KBM-7 (cell line): ENCODE data around the gene RANBP17.
"Not testable (repeated sequence)": the region's sequence is repeated elsewhere in the genome, so short reads cannot be mapped to it uniquely, and the experiment has no call there.

ENCODE experiments used
- DNase-seq: peaks from one replicate; pipeline ENCODE4 v3.0.0-alpha.2; 2015
- in situ Hi-C: fragments of 300-500 bp; cut with MboI; formaldehyde crosslinking; loops from 2 replicates; pipeline ENCODE4 v1.14.3; 2020; ENCODE audit warnings: low sequenced_read_pairs, low pct_unique_long_range_greater_than_20kb, mixed read lengths

Gene RANBP17

GRCh38 chr5:170923910-170924620, 62.2 kb downstream of the RANBP17 start:
- in situ Hi-C loops: no loop called here

DNA sequence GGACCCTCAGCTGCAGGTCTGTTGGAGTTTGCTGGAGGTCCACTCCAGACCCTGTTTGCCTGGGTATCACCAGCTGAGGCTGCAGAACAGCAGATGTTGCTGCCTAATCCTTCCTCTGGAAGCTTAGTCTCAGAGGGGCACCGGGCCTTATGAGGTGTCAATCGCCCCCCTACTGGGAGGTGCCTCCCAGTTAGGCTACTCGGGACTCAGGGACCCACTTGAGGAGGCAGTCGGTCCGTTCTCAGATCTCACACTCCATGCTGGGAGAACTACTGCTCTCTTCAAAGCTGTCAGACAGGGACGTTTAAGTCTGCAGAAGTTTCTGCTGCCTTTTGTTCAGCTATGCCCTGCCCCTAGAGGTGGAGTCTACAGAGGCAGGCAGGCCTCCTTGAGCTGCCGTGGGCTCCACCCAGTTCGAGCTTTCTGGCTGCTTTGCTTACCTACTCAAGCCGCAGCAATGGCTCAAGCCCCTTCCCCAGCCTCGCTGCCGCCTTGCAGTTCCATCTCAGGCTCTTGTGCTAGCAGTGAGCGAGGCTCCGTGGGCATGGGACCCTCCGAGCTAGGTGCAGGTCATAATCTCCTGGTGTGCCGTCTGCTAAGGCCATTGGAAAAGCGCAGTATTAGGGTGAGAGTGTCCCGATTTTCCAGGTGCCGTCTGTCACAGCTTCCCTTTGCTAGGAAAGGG, 73.9 kb downstream of the RANBP17 start:
- DNase-seq, in situ Hi-C loops: not testable (repeated sequence)

More at GRCh38 chr5:170923910-170924620, 62.2 kb downstream of the RANBP17 start:
- no peak for DNase-seq

DNA sequence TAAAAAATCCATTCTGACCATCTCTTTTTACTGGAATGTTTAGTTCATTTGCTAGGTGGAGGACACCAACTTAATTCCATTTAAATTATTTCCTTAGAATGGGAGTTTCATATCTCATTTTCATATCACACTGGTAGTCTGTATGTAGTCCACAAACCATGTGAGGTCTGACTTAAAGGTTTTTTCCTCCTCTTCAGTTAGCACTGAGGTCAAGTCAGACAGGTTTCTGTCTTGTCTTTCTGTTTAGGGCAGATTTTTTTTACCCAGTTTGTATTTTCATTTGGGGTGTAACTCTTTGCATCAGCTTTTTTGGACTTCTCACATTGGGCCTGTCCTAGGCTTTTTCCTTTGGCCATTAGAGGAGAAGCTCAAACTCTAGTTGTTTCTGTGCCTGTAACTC, 75.3 kb downstream of the RANBP17 start:
- in situ Hi-C loops: no loop called here
- DNase-seq: no peak

DNA sequence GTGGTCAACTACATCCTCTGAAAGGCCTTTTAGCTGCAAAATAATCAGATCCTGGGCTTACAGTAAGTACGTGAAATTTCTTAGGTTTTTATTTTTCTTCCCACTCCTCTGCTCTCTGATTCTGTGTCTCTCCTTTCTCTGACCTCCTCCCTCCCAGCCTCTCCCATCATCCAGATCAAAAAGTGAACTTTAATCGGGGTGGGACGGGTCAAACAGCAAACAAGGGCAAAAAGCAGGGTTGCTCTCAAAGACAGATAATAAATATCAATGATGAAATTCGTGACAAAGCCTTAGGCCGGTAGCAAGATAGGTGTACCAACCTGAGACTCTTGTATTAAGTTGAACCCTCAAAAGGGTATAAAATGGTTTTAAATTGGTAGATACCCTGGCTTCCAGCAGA, 76.1 kb downstream of the RANBP17 start:
- DNase-seq: no peak
- in situ Hi-C loops: no loop called here

DNA sequence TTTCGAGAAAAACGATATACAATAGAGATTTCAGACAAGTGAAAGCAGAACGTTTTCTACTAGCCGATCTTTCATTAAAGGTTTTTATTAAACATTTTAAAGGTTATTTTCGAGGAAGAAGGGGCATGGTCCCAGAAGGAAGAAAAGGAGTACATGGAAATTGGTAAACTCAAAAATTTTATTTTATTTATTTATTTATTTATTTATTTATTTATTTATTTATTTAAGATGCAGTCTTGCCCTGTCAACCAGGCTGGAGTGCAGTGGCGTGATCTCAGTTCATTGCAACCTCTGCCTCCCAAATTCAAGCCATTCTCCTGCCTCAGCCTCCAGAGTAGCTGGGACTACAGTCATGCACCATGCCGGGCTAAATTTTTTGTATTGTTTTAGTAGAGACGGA, 77.4 kb downstream of the RANBP17 start:
- no peak for DNase-seq
- in situ Hi-C loops: no loop called here

GRCh38 chr5:170941788-170942187, 80.0 kb downstream of the RANBP17 start:
- DNase-seq: no peak
- in situ Hi-C loops: no loop called here

DNA sequence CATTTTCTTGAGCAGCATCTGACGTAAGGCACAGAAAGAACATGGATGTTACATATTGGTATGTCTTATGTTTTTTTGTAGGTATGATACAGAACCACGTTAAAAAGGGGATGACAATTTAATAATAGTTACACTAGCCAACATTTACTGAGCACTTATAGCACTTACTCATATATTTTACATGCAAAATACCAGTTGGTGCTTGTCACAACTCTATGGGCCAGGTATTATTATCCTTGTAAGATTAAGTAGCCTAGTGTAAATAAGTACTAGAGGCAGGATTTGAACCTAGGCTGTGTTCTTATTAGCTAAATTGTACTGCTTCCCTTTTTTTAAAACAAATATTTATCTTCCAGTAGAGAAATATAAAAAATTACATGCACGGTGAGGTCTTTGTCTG, 83.5 kb downstream of the RANBP17 start:
- in situ Hi-C loops: no loop called here
- no peak for DNase-seq

- no peak for DNase-seq
- in situ Hi-C loops: no loop called here
Measured at GRCh38 chr5:170960567-170960966, 98.7 kb downstream of the RANBP17 start.

DNA sequence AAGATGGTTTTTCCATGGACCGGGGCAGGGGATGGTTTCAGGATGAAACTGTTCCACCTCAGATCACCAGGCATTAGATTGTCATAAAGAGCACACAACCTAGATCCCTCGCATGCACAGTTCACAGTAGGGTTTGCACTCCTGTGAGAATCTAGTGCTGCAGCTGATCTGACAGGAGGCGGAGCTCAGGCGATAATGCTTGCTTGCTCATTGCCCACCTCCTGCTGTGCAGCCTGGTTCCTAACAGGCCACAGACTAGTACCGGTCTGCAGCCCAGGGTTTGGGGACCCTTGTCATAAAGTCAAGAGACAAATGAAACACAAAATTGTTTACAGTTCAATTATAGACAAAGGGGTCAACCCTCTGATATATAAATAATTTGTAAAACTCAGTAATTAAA, 101.7 kb downstream of the RANBP17 start:
- in situ Hi-C loops: no loop called here
- no peak for DNase-seq

GRCh38 chr5:170974461-170974860, 112.6 kb downstream of the RANBP17 start:
- in situ Hi-C loops: no loop called here
- no peak for DNase-seq

- in situ Hi-C loops, DNase-seq: not testable (repeated sequence)
Measured at GRCh38 chr5:170980261-170980660, 118.4 kb downstream of the RANBP17 start.

- in situ Hi-C loops: no loop called here
- no peak for DNase-seq
Measured at GRCh38 chr5:170985486-170985885, 123.7 kb downstream of the RANBP17 start.

DNA sequence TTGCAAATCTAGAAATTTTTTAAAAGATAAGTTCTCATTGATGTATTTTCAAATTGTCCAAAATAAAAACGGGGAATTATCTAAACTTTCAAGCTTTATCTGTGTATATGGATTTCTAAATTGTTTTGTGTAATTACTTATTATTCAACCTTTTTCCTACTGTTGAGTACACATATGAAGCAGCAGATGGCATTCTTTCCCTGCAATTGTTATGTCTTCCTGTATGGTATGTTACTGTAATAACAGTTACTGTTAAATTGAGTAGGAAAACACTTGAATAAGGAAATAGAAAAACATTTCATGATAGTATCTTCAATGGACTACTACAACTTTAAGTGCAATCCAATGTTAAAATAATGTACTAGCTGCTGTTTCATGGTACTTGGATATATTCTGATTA, 124.8 kb downstream of the RANBP17 start:
- in situ Hi-C loops: no loop called here
- no peak for DNase-seq

- DNase-seq: no peak
Measured at GRCh38 chr5:170993476-170993875, 131.7 kb downstream of the RANBP17 start.

GRCh38 chr5:171010086-171010485, 148.3 kb downstream of the RANBP17 start:
- DNase-seq: no peak
- in situ Hi-C loops: no loop called here

More at GRCh38 chr5:170993476-170993875, 131.7 kb downstream of the RANBP17 start:
- in situ Hi-C loops: no loop called here

GRCh38 chr5:171010816-171011215, 149.0 kb downstream of the RANBP17 start:
- in situ Hi-C loops: no loop called here
- DNase-seq: peak; percentile 9

DNA sequence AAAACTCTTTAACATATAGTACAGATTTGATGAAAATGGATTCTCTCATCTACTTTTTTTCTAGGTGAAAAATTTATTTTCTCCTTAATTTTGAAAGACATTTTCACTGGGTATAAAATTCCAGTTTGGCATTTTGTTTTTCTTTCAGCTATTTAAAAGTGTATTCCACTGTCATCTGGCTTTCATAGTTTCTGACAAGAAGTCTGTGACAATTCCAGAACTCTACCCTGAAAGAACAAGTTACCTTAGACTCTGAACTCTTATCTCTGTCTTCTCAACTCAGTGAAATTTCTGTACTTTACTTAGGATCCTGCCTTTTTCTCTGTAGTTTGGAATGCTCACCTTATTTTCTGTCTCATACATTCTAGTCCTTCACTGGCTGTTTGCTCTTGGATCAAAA, 161.7 kb downstream of the RANBP17 start:
- in situ Hi-C loops: no loop called here

DNA sequence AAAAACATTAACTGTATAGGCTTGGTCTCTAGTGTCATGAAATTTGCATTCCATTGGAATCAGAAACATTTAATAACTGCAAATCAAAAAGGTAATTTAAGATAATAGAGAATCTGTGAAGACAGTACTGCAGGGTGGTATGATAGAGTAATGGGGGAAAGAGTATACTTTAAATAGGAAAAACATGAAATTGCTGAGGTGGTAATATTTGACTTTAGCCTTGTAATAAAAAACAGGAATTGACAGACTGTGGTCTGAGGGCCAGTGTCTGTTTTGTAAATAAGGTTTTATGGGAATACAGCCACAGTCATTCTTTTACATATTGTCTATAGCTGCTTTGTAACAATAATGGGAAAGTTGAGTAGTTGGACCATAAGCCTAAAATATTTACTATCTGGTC, 162.3 kb downstream of the RANBP17 start:
- DNase-seq: no peak
- in situ Hi-C loops: no loop called here

More for the DNA sequence above, 161.7 kb downstream of the RANBP17 start:
- DNase-seq: no peak

DNA sequence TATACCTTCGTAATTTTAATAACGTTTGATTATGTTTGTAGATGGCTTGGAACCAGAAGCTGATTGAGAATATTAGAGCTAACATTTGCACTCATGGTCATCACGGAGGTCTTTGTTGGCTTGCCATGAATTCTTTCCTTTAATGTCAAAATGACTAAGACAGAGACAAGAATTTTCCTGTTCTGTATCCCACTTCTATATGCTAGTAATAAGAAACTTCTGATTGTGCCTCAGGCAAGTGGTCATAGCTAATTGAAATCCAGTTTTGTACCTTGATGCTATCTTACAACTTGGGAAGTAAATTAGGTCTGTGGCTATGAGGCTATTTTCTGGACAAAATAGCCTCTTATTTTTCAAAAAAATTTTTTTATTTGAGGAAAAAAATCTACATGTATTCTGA, 167.6 kb downstream of the RANBP17 start:
- in situ Hi-C loops: no loop called here
- no peak for DNase-seq

DNA sequence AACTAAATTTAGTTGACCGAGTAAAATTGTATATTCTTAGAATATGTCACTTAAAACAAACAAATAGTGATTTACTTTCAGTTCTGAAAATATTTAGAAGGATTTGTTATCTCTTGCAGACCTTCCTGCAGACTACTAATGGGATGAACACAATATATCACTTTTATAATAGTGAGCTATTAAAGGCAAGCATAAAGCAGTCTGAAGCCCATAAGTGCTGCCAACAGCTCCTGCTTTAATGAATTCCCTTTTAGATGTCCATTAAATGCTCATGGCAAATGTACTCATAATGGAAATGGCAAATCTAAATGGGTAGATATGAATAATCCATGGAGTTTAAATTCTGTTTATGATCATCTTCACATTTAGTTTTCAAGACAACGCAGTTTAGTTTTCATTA, 170.2 kb downstream of the RANBP17 start:
- in situ Hi-C loops: no loop called here
- no peak for DNase-seq
